ENCODE measurements around the gene HNRNPM.
A peak's percentile ranks its signal among the peaks of the same experiment; 100 is the strongest.

HNRNPM gene

GRCh38 chr19:8499048-8499833 is 54.5 kb downstream of the HNRNPM start:
- peak overlapping the region; percentile 75 for H2AFZ ChIP-seq (ENCODE audit: low read length)
- H3K9ac ChIP-seq (ENCODE audit: low read depth, low read length, poor library complexity), result no peak overlapping the region
- H4K8ac ChIP-seq (ENCODE audit: low read depth, low read length), result no peak overlapping the region
- H2BK12ac ChIP-seq (ENCODE audit: low read length), result peak overlapping the region; percentile 82
- peak overlapping the region; percentile 98 for H2AK5ac ChIP-seq (ENCODE audit: low read depth, low read length)
- peak overlapping the region; percentile 23 for H3K4ac ChIP-seq (ENCODE audit: low read length)
- no peaks in the 10 kb centered on the region for H3K36me3 ChIP-seq (replicated peaks in 1 of 2; ENCODE audit: control insufficient read depth in 2 of 2, insufficient read depth in 2 of 2, low read length in 2 of 2)
- no peak for DNase-seq (ENCODE audit: low spot score)
- H3K14ac ChIP-seq (ENCODE audit: low read length), result no peak overlapping the region
- WGBS, 2 donors (ENCODE audit: extremely low coverage in 2 of 2, insufficient read length in 2 of 2, insufficient replicate concordance in 1 of 2), result no CpG with 5 or more reads among the region's 41 CpGs
- H3K4me1 ChIP-seq (ENCODE audit: control insufficient read depth in 2 of 2, insufficient read depth in 1 of 2, low read depth in 1 of 2, low read length in 2 of 2), result peaks cover 17 to 18% of the 10 kb centered on the region in 2 donors
- H3K23ac ChIP-seq (ENCODE audit: low read depth, low read length, poor library complexity), result no peak overlapping the region
- H3K79me1 ChIP-seq (ENCODE audit: low read depth, low read length), result no peaks in the 10 kb centered on the region
- H4K91ac ChIP-seq (ENCODE audit: low read depth, low read length, poor library complexity), result no peak overlapping the region
- H3K27me3 ChIP-seq (ENCODE audit: control insufficient read depth in 3 of 3, insufficient read depth in 3 of 3, low read depth in 1 of 3, low read length in 3 of 3), result no peaks in the 10 kb centered on the region
- H3K9me3 ChIP-seq (replicated peaks in 1 of 2; ENCODE audit: control insufficient read depth in 2 of 2, insufficient read depth in 1 of 2, low read depth in 1 of 2, low read length in 2 of 2), result no peaks in the 10 kb centered on the region
- no peak overlapping the region for H3K4me3 ChIP-seq (ENCODE audit: low read length in 2 of 2)
- H2BK15ac ChIP-seq (ENCODE audit: low read length), result peak overlapping the region; percentile 93
- peak overlapping the region; percentile 11 for H2BK120ac ChIP-seq (ENCODE audit: low read depth, low read length)
- peak overlapping the region; percentile 74 for H3K18ac ChIP-seq (ENCODE audit: low read length)
- no peak overlapping the region for H3K4me2 ChIP-seq (ENCODE audit: insufficient read depth, low read length, poor library complexity, severe bottlenecking)
- no peak overlapping the region for H3K27ac ChIP-seq (replicated peaks; ENCODE audit: low read length)
- H2BK5ac ChIP-seq (ENCODE audit: low read length), result no peak overlapping the region

GRCh38 chr19:8500158-8500557 is 55.4 kb downstream of the HNRNPM start:
- no peak overlapping the region for H3K23ac ChIP-seq (ENCODE audit: low read depth, low read length, poor library complexity)
- no peaks in the 10 kb centered on the region for H3K79me1 ChIP-seq (ENCODE audit: low read depth, low read length)
- no peaks in the 10 kb centered on the region for H3K27me3 ChIP-seq (ENCODE audit: control insufficient read depth in 3 of 3, insufficient read depth in 3 of 3, low read depth in 1 of 3, low read length in 3 of 3)
- H4K8ac ChIP-seq (ENCODE audit: low read depth, low read length), result no peak overlapping the region
- H3K4me1 ChIP-seq (ENCODE audit: control insufficient read depth in 2 of 2, insufficient read depth in 1 of 2, low read depth in 1 of 2, low read length in 2 of 2), result peaks cover 16% of the 10 kb centered on the region in 2 donors
- no CpG with 5 or more reads among the region's 7 CpGs for WGBS, 2 donors (ENCODE audit: extremely low coverage in 2 of 2, insufficient read length in 2 of 2, insufficient replicate concordance in 1 of 2)
- H3K4me3 ChIP-seq (ENCODE audit: low read length in 2 of 2), result no peak overlapping the region
- no peak overlapping the region for H2BK5ac ChIP-seq (ENCODE audit: low read length)
- H2AK5ac ChIP-seq (ENCODE audit: low read depth, low read length), result peak overlapping the region; percentile 98
- H3K36me3 ChIP-seq (replicated peaks in 1 of 2; ENCODE audit: control insufficient read depth in 2 of 2, insufficient read depth in 2 of 2, low read length in 2 of 2), result no peaks in the 10 kb centered on the region
- H3K27ac ChIP-seq (replicated peaks; ENCODE audit: low read length), result no peak overlapping the region
- no peak for DNase-seq (ENCODE audit: low spot score)
- H3K14ac ChIP-seq (ENCODE audit: low read length), result no peak overlapping the region
- no peak overlapping the region for H3K4ac ChIP-seq (ENCODE audit: low read length)
- no peak overlapping the region for H3K9ac ChIP-seq (ENCODE audit: low read depth, low read length, poor library complexity)
- H2BK15ac ChIP-seq (ENCODE audit: low read length), result no peak overlapping the region
- H3K4me2 ChIP-seq (ENCODE audit: insufficient read depth, low read length, poor library complexity, severe bottlenecking), result no peak overlapping the region
- no peak overlapping the region for H3K18ac ChIP-seq (ENCODE audit: low read length)
- no peak overlapping the region for H2BK12ac ChIP-seq (ENCODE audit: low read length)
- H4K91ac ChIP-seq (ENCODE audit: low read depth, low read length, poor library complexity), result no peak overlapping the region
- peak overlapping the region; percentile 11 for H2BK120ac ChIP-seq (ENCODE audit: low read depth, low read length)
- H3K9me3 ChIP-seq (replicated peaks in 1 of 2; ENCODE audit: control insufficient read depth in 2 of 2, insufficient read depth in 1 of 2, low read depth in 1 of 2, low read length in 2 of 2), result no peaks in the 10 kb centered on the region
- H2AFZ ChIP-seq (ENCODE audit: low read length), result peak overlapping the region; percentile 75

GRCh38 chr19:8501516-8501915 is 56.7 kb downstream of the HNRNPM start:
- Histone ChIP-seq H3K4me3 (ENCODE audit: low read length in 2 of 2) (no peak overlapping the region), H3K4me1 (ENCODE audit: control insufficient read depth in 2 of 2, insufficient read depth in 1 of 2, low read depth in 1 of 2, low read length in 2 of 2) (peaks cover 19 to 22% of the 10 kb centered on the region in 2 donors), H3K36me3 (replicated peaks in 1 of 2; ENCODE audit: control insufficient read depth in 2 of 2, insufficient read depth in 2 of 2, low read length in 2 of 2) (no peaks in the 10 kb centered on the region), H4K91ac (ENCODE audit: low read depth, low read length, poor library complexity) (no peak overlapping the region), H3K23ac (ENCODE audit: low read depth, low read length, poor library complexity) (peak overlapping the region; percentile 17), H3K4ac (ENCODE audit: low read length) (no peak overlapping the region), H3K79me1 (ENCODE audit: low read depth, low read length) (no peaks in the 10 kb centered on the region), H3K18ac (ENCODE audit: low read length) (peak overlapping the region; percentile 61), H2BK120ac (ENCODE audit: low read depth, low read length) (no peak overlapping the region), H2AK5ac (ENCODE audit: low read depth, low read length) (no peak overlapping the region), H3K14ac (ENCODE audit: low read length) (no peak overlapping the region), H3K27me3 (ENCODE audit: control insufficient read depth in 3 of 3, insufficient read depth in 3 of 3, low read depth in 1 of 3, low read length in 3 of 3) (no peaks in the 10 kb centered on the region), H4K8ac (ENCODE audit: low read depth, low read length) (no peak overlapping the region), H2BK5ac (ENCODE audit: low read length) (no peak overlapping the region), H3K27ac (replicated peaks; ENCODE audit: low read length) (no peak overlapping the region), H3K4me2 (ENCODE audit: insufficient read depth, low read length, poor library complexity, severe bottlenecking) (no peak overlapping the region), H2BK12ac (ENCODE audit: low read length) (no peak overlapping the region), H2AFZ (ENCODE audit: low read length) (no peak overlapping the region), H3K9me3 (replicated peaks in 1 of 2; ENCODE audit: control insufficient read depth in 2 of 2, insufficient read depth in 1 of 2, low read depth in 1 of 2, low read length in 2 of 2) (no peaks in the 10 kb centered on the region), H2BK15ac (ENCODE audit: low read length) (no peak overlapping the region), H3K9ac (ENCODE audit: low read depth, low read length, poor library complexity) (no peak overlapping the region)
- WGBS, 2 donors (ENCODE audit: extremely low coverage in 2 of 2, insufficient read length in 2 of 2, insufficient replicate concordance in 1 of 2), result no CpG with 5 or more reads among the region's 6 CpGs
- DNase-seq (ENCODE audit: low spot score), result no peak

GRCh38 chr19:8501981-8502380 is 57.2 kb downstream of the HNRNPM start:
- DNase-seq (ENCODE audit: low spot score), result no peak
- Histone ChIP-seq H3K27ac (replicated peaks; ENCODE audit: low read length) (no peak overlapping the region), H3K4me1 (ENCODE audit: control insufficient read depth in 2 of 2, insufficient read depth in 1 of 2, low read depth in 1 of 2, low read length in 2 of 2) (peaks cover 21 to 22% of the 10 kb centered on the region in 2 donors), H3K4ac (ENCODE audit: low read length) (no peak overlapping the region), H3K4me3 (ENCODE audit: low read length in 2 of 2) (no peak overlapping the region), H2AK5ac (ENCODE audit: low read depth, low read length) (peak overlapping the region; percentile 71), H3K27me3 (ENCODE audit: control insufficient read depth in 3 of 3, insufficient read depth in 3 of 3, low read depth in 1 of 3, low read length in 3 of 3) (no peaks in the 10 kb centered on the region), H3K9ac (ENCODE audit: low read depth, low read length, poor library complexity) (no peak overlapping the region), H2BK120ac (ENCODE audit: low read depth, low read length) (no peak overlapping the region), H3K79me1 (ENCODE audit: low read depth, low read length) (no peaks in the 10 kb centered on the region), H4K8ac (ENCODE audit: low read depth, low read length) (no peak overlapping the region), H3K18ac (ENCODE audit: low read length) (peak overlapping the region; percentile 24), H3K9me3 (replicated peaks in 1 of 2; ENCODE audit: control insufficient read depth in 2 of 2, insufficient read depth in 1 of 2, low read depth in 1 of 2, low read length in 2 of 2) (no peaks in the 10 kb centered on the region), H2BK5ac (ENCODE audit: low read length) (no peak overlapping the region), H2BK15ac (ENCODE audit: low read length) (peak overlapping the region; percentile 90), H2AFZ (ENCODE audit: low read length) (no peak overlapping the region), H3K4me2 (ENCODE audit: insufficient read depth, low read length, poor library complexity, severe bottlenecking) (no peak overlapping the region), H3K23ac (ENCODE audit: low read depth, low read length, poor library complexity) (no peak overlapping the region), H3K36me3 (replicated peaks in 1 of 2; ENCODE audit: control insufficient read depth in 2 of 2, insufficient read depth in 2 of 2, low read length in 2 of 2) (no peaks in the 10 kb centered on the region), H4K91ac (ENCODE audit: low read depth, low read length, poor library complexity) (no peak overlapping the region), H2BK12ac (ENCODE audit: low read length) (no peak overlapping the region), H3K14ac (ENCODE audit: low read length) (no peak overlapping the region)
- no CpG with 5 or more reads among the region's 14 CpGs for WGBS, 2 donors (ENCODE audit: extremely low coverage in 2 of 2, insufficient read length in 2 of 2, insufficient replicate concordance in 1 of 2)

All from neuronal stem cell (in vitro differentiated cells).